HFFc6 (cell line): ENCODE results near the gene TTC21B. TPM values are rescaled to one million over a fixed set of nuclear protein-coding genes. Genes with fewer than 3 reads are reported as not detected.

ENCODE experiments used
- DNase-seq: peaks from one replicate; pipeline ENCODE4 v3.0.0-alpha.2; 2018
- H3K27ac Mint-ChIP-seq: 2 replicates; pipeline ENCODE4 v1.8.0; 2020; ENCODE audit warnings: mild to moderate bottlenecking, mixed read lengths
- H3K27me3 Mint-ChIP-seq: 2 replicates; pipeline ENCODE4 v1.8.0; 2021; ENCODE audit warnings: mild to moderate bottlenecking, moderate library complexity, mixed read lengths; ENCODE audit not compliant: insufficient read depth
- H3K36me3 Mint-ChIP-seq: 2 replicates; pipeline ENCODE4 v1.8.0; 2021; ENCODE audit warnings: low read depth, mixed read lengths
- H3K4me1 Mint-ChIP-seq: 2 replicates; pipeline ENCODE4 v1.8.0; 2020; ENCODE audit warnings: low read depth, mixed read lengths
- H3K4me3 Mint-ChIP-seq: 2 replicates; pipeline ENCODE4 v1.8.0; 2020; ENCODE audit warnings: mild to moderate bottlenecking, moderate library complexity, mixed read lengths
- H3K9me3 Mint-ChIP-seq: 2 replicates; pipeline ENCODE4 v1.8.0; 2020; ENCODE audit warnings: mild to moderate bottlenecking, mixed read lengths
- CTCF ChIP-seq: fragments of 200-600 bp; sonication (generic); IDR thresholded peaks from 2 replicates; pipeline ENCODE4 v1.5.0; 2021; ENCODE audit warnings: antibody characterized with exemption, mild to moderate bottlenecking
- total RNA-seq, 6 experiments: library from RNA; stranded (reverse); fragmentation: NEBNext Ultra II Directional; extraction: Animal tissue kit (Norgen Biotek cat#: 25700); gene quantifications; 2 replicates in 1 of 6; 3 replicates in 5 of 6; pipeline ENCODE4 v1.2.3, GENCODE V29; 2021

TTC21B gene
- total RNA-seq, 6 experiments from 2014 or later, result 9.4 to 13.0 (median 10.2) TPM

GRCh38 chr2:165852394-165852793 is 101.2 kb downstream of the TTC21B start:
- TF ChIP-seq CTCF, result no peak
- Mint-ChIP-seq H3K27ac (no peak overlapping the region), H3K4me3 (no peak overlapping the region), H3K27me3 (no peaks in the 10 kb centered on the region; the same call in 1 of the 2 replicates), H3K9me3 (peaks cover 25% of the 10 kb centered on the region), H3K4me1 (no peaks in the 10 kb centered on the region), H3K36me3 (no peaks in the 10 kb centered on the region; the same call in 1 of the 2 replicates)
- DNase-seq, result no peak

GRCh38 chr2:165847001-165847400 is 106.6 kb downstream of the TTC21B start:
- Mint-ChIP-seq H3K36me3 (no peaks in the 10 kb centered on the region), H3K4me1 (peaks cover 7% of the 10 kb centered on the region; the same call in 1 of the 2 replicates), H3K4me3 (no peak overlapping the region), H3K9me3 (peaks cover under 1% of the 10 kb centered on the region; the same call in 1 of the 2 replicates), H3K27ac (no peak overlapping the region), H3K27me3 (no peaks in the 10 kb centered on the region)
- no peak for DNase-seq
- TF ChIP-seq CTCF, result no peak

GRCh38 chr2:165846056-165846455 is 107.5 kb downstream of the TTC21B start:
- Mint-ChIP-seq H3K9me3 (no peaks in the 10 kb centered on the region; the same call in 1 of the 2 replicates), H3K36me3 (no peaks in the 10 kb centered on the region), H3K27me3 (no peaks in the 10 kb centered on the region), H3K4me1 (peaks cover 8% of the 10 kb centered on the region; the same call in 1 of the 2 replicates), H3K27ac (no peak overlapping the region), H3K4me3 (no peak overlapping the region)
- no peak for TF ChIP-seq CTCF
- DNase-seq, result no peak

- no peak overlapping the region for H3K27ac Mint-ChIP-seq
- H3K27me3 Mint-ChIP-seq, result no peaks in the 10 kb centered on the region
- no peak for DNase-seq
- no peak for TF ChIP-seq CTCF
- no peaks in the 10 kb centered on the region for H3K36me3 Mint-ChIP-seq
- peaks cover 12% of the 10 kb centered on the region for H3K4me1 Mint-ChIP-seq
- H3K4me3 Mint-ChIP-seq, result no peak overlapping the region
- no peaks in the 10 kb centered on the region for H3K9me3 Mint-ChIP-seq
These were observed 109.4 kb downstream of the TTC21B start for GRCh38 chr2:165844216-165844615.

GRCh38 chr2:165843351-165843750 is 110.2 kb downstream of the TTC21B start:
- H3K4me1 Mint-ChIP-seq, result peaks cover 14% of the 10 kb centered on the region
- TF ChIP-seq CTCF, result no peak
- no peak overlapping the region for H3K4me3 Mint-ChIP-seq
- no peak for DNase-seq
- no peaks in the 10 kb centered on the region for H3K36me3 Mint-ChIP-seq
- no peaks in the 10 kb centered on the region for H3K9me3 Mint-ChIP-seq
- H3K27me3 Mint-ChIP-seq, result no peaks in the 10 kb centered on the region
- no peak overlapping the region for H3K27ac Mint-ChIP-seq
